Astrocyte (in vitro differentiated cells and primary cell): ENCODE measurements around the gene IGSF23. TPM values are rescaled to one million over a fixed set of nuclear protein-coding genes. Genes with fewer than 3 reads are reported as not detected.
A peak's percentile ranks its signal among the peaks of the same experiment; 100 is the strongest.

Experiments
- DNase-seq: peaks from one replicate; pipeline ENCODE4 v3.0.0-alpha.2; 2010; ENCODE audit warnings: low read depth
- FAIRE-seq: peaks from 2 replicates; lab custom pipeline; 2011; peaks lifted over from hg19 to GRCh38; lab: Jason Lieb, UNC
- H2AFZ ChIP-seq: 2 replicates; pipeline ENCODE4 v1.6.0; 2012; ENCODE audit warnings: low read depth, low read length, inconsistent platforms
- H3K27ac ChIP-seq: 2 replicates; pipeline ENCODE4 v1.5.1; 2011; ENCODE audit warnings: low read depth, low read length, inconsistent platforms
- H3K27me3 ChIP-seq: 2 replicates; pipeline ENCODE4 v1.6.0; 2011; ENCODE audit warnings: low read length, inconsistent platforms; ENCODE audit not compliant: insufficient read depth
- H3K36me3 ChIP-seq: 2 replicates; pipeline ENCODE4 v1.5.1; 2011; ENCODE audit warnings: low read length, inconsistent platforms; ENCODE audit not compliant: insufficient read depth
- H3K4me1 ChIP-seq: 2 replicates; pipeline ENCODE4 v1.5.1; 2011; ENCODE audit warnings: low read length, inconsistent platforms; ENCODE audit not compliant: insufficient read depth
- H3K4me2 ChIP-seq: 2 replicates; pipeline ENCODE4 v1.6.0; 2012; ENCODE audit warnings: low read length, inconsistent platforms
- H3K4me3 ChIP-seq: 2 replicates; pipeline ENCODE4 v1.5.1; 2011; ENCODE audit warnings: low read depth, mild to moderate bottlenecking, low read length, inconsistent platforms; ENCODE audit not compliant: insufficient read depth
- H3K79me2 ChIP-seq: 2 replicates; pipeline ENCODE4 v1.6.0; 2012; ENCODE audit warnings: mild to moderate bottlenecking, low read length, inconsistent platforms; ENCODE audit not compliant: insufficient read depth
- H3K9ac ChIP-seq: 2 replicates; pipeline ENCODE4 v1.6.0; 2012; ENCODE audit warnings: mild to moderate bottlenecking, low read length, inconsistent platforms
- H3K9me3 ChIP-seq: 2 replicates; pipeline ENCODE4 v1.5.1; 2012; ENCODE audit warnings: low read depth, mild to moderate bottlenecking, low read length, inconsistent platforms; ENCODE audit not compliant: insufficient read depth
- H4K20me1 ChIP-seq: 2 replicates; pipeline ENCODE4 v1.6.0; 2012; ENCODE audit warnings: low read length, inconsistent platforms; ENCODE audit not compliant: insufficient read depth
- H3K27ac Mint-ChIP-seq: one replicate; pipeline ENCODE4 v1.8.0; 2021; ENCODE audit warnings: mild to moderate bottlenecking, mixed read lengths; ENCODE audit not compliant: unreplicated experiment
- H3K27me3 Mint-ChIP-seq: one replicate; pipeline ENCODE4 v1.8.0; 2021; ENCODE audit warnings: low read depth, mixed read lengths; ENCODE audit not compliant: unreplicated experiment
- H3K36me3 Mint-ChIP-seq: one replicate; pipeline ENCODE4 v1.8.0; 2021; ENCODE audit warnings: low read depth, mixed read lengths; ENCODE audit not compliant: unreplicated experiment
- H3K4me1 Mint-ChIP-seq: one replicate; pipeline ENCODE4 v1.8.0; 2021; ENCODE audit warnings: low read depth, mixed read lengths; ENCODE audit not compliant: unreplicated experiment
- H3K4me3 Mint-ChIP-seq: one replicate; pipeline ENCODE4 v1.8.0; 2021; ENCODE audit warnings: mild to moderate bottlenecking, moderate library complexity, mixed read lengths; ENCODE audit not compliant: unreplicated experiment
- H3K9me3 Mint-ChIP-seq: one replicate; pipeline ENCODE4 v1.8.0; 2021; ENCODE audit warnings: mild to moderate bottlenecking, mixed read lengths; ENCODE audit not compliant: unreplicated experiment
- CTCF ChIP-seq: IDR thresholded peaks from 2 replicates; pipeline ENCODE4 v1.5.1; 2011; ENCODE audit warnings: low read depth, mild to moderate bottlenecking, inconsistent platforms, low read length, moderate library complexity; ENCODE audit not compliant: insufficient read depth
- EZH2 ChIP-seq: IDR thresholded peaks from 2 replicates; pipeline ENCODE4 v1.6.1; 2012; ENCODE audit warnings: mild to moderate bottlenecking, low read length, inconsistent platforms; ENCODE audit not compliant: insufficient read depth
- total RNA-seq: library from RNA; stranded (reverse); gene quantifications from 2 replicates; pipeline ENCODE4 v1.2.1, GENCODE V29; 2021

The IGSF23 gene
- total RNA-seq, 1 donor from 2014 or later = not detected

- Histone ChIP-seq H2AFZ (no peak overlapping the region), H3K4me2 (peak overlapping the region; percentile 13)
Observed at GRCh38 chr19:44648631-44649251, 35.4 kb downstream of the IGSF23 start.

GRCh38 chr19:44649578-44650145, 36.3 kb downstream of the IGSF23 start:
- no peak overlapping the region for H3K4me2 ChIP-seq
- FAIRE-seq = no peak
- H3K9ac ChIP-seq = no peak overlapping the region
- H3K36me3 ChIP-seq = peaks cover 51% of the 10 kb centered on the region
- H4K20me1 ChIP-seq = peaks cover 85% of the 10 kb centered on the region
- no peaks in the 10 kb centered on the region for H3K27me3 ChIP-seq
- Mint-ChIP-seq H3K4me1 (peaks cover 2% of the 10 kb centered on the region), H3K36me3 (peaks cover 23% of the 10 kb centered on the region), H3K4me3 (no peak overlapping the region), H3K9me3 (no peaks in the 10 kb centered on the region), H3K27me3 (no peaks in the 10 kb centered on the region), H3K27ac (peak overlapping the region; percentile 12)
- TF ChIP-seq CTCF (no peak), EZH2 (no peak)
- DNase-seq = no peak
- no peaks in the 10 kb centered on the region for H3K9me3 ChIP-seq
- H3K79me2 ChIP-seq = peaks cover 64% of the 10 kb centered on the region
- no peak overlapping the region for H3K4me3 ChIP-seq
- no peak overlapping the region for H3K27ac ChIP-seq
- no peak overlapping the region for H2AFZ ChIP-seq
- H3K4me1 ChIP-seq = peaks cover 20% of the 10 kb centered on the region

More at GRCh38 chr19:44648631-44649251, 35.4 kb downstream of the IGSF23 start:
- Mint-ChIP-seq H3K27me3 (no peaks in the 10 kb centered on the region), H3K36me3 (peaks cover 20% of the 10 kb centered on the region), H3K27ac (no peak overlapping the region), H3K9me3 (no peaks in the 10 kb centered on the region), H3K4me1 (peaks cover 2% of the 10 kb centered on the region), H3K4me3 (no peak overlapping the region)
- H3K79me2 ChIP-seq = peaks cover 73% of the 10 kb centered on the region
- H3K36me3 ChIP-seq = peaks cover 46% of the 10 kb centered on the region
- no peak overlapping the region for H3K4me3 ChIP-seq
- H3K27ac ChIP-seq = peak overlapping the region; percentile 9
- H3K9ac ChIP-seq = no peak overlapping the region
- TF ChIP-seq EZH2 (no peak), CTCF (no peak)
- FAIRE-seq (no peak), DNase-seq (peak; percentile 33)
- H4K20me1 ChIP-seq = peaks cover 81% of the 10 kb centered on the region
- no peaks in the 10 kb centered on the region for H3K9me3 ChIP-seq
- peaks cover 20% of the 10 kb centered on the region for H3K4me1 ChIP-seq
- H3K27me3 ChIP-seq = no peaks in the 10 kb centered on the region

GRCh38 chr19:44653343-44653742, 40.0 kb downstream of the IGSF23 start:
- DNase-seq (no peak), FAIRE-seq (no peak)
- Histone ChIP-seq H3K79me2 (peaks cover 34% of the 10 kb centered on the region), H2AFZ (no peak overlapping the region), H4K20me1 (peaks cover 83% of the 10 kb centered on the region), H3K4me3 (no peak overlapping the region), H3K36me3 (peaks cover 61% of the 10 kb centered on the region), H3K9ac (no peak overlapping the region), H3K27ac (no peak overlapping the region), H3K9me3 (no peaks in the 10 kb centered on the region), H3K4me1 (peaks cover 10% of the 10 kb centered on the region), H3K27me3 (no peaks in the 10 kb centered on the region), H3K4me2 (no peak overlapping the region)
- peaks cover 38% of the 10 kb centered on the region for H3K36me3 Mint-ChIP-seq
- peak overlapping the region; percentile 72 for H3K27ac Mint-ChIP-seq
- H3K4me3 Mint-ChIP-seq = no peak overlapping the region
- H3K9me3 Mint-ChIP-seq = no peaks in the 10 kb centered on the region
- TF ChIP-seq EZH2 = no peak
- no peak for TF ChIP-seq CTCF
- H3K27me3 Mint-ChIP-seq = no peaks in the 10 kb centered on the region
- peaks cover 2% of the 10 kb centered on the region for H3K4me1 Mint-ChIP-seq
